IgD-negative memory B cell (primary cell): ENCODE measurements around the gene METTL26. TPM values are rescaled to one million over a fixed set of nuclear protein-coding genes. Genes with fewer than 3 reads are reported as not detected.
"Not testable (repeated sequence)": the region's sequence is repeated elsewhere in the genome, so short reads cannot be mapped to it uniquely, and the experiment has no call there.

ENCODE experiments used
- H3K27ac Mint-ChIP-seq, 3 donors: one replicate each; pipeline ENCODE4 v1.8.0; 2020 to 2022; ENCODE audit warnings: mild to moderate bottlenecking in 3 of 3, mixed read lengths in 3 of 3, moderate library complexity in 1 of 3
- H3K27me3 Mint-ChIP-seq: one replicate; pipeline ENCODE4 v1.8.0; 2021; ENCODE audit warnings: mixed read lengths
- H3K36me3 Mint-ChIP-seq: one replicate; pipeline ENCODE4 v1.8.0; 2020; ENCODE audit warnings: mild to moderate bottlenecking, mixed read lengths
- H3K4me1 Mint-ChIP-seq, 3 donors: one replicate each; pipeline ENCODE4 v1.8.0; 2020 to 2022; ENCODE audit warnings: mixed read lengths in 3 of 3, mild to moderate bottlenecking in 1 of 3
- H3K4me3 Mint-ChIP-seq, 4 donors: one replicate each; pipeline ENCODE4 v1.8.0; 2020 to 2022; ENCODE audit warnings: mild to moderate bottlenecking in 4 of 4, mixed read lengths in 4 of 4, moderate library complexity in 3 of 4
- H3K9me3 Mint-ChIP-seq, 3 donors: one replicate each; pipeline ENCODE4 v1.8.0; 2020 to 2021; ENCODE audit warnings: mixed read lengths in 3 of 3, mild to moderate bottlenecking in 1 of 3
- polyA plus RNA-seq: library from polyadenylated mRNA; unstranded; fragments of 300-500 nt; fragmentation: Illumina TruSeq; gene quantifications from one replicate; pipeline ENCODE4 v1.2.3, GENCODE V29; 2021

The METTL26 gene
- polyA plus RNA-seq, 1 donor from 2014 or later: 81.0 TPM

DNA sequence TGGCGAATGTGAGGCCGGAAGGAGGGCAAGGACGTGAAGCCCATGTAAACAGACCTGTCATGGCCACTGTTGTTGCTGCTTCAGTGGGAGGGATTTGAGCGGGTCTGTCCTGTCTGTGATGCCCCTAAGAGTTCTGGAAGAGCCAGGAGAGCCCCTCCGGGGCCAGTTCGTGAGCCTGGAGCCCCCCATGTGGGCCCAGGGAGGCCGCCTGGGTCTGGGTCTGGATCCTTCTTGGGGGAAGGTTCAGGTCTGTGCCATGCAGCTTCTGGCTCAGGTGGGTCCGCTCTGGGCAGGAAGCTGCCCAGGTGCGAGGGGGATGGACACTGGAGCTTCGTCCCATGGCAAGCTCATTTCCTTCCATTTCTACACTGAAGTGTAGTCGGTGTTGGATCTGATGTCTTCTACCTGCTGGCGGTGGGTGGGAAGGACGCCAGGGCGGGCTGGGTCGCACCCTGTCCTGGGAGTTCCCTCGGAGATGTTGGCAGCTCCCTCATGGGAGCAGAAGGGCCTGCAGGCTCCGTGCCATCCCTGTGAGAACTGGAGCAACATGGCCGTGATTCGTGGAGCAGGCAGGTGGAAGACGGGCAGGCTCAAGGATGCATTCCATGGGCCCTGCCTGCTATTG is 16.5 kb downstream of the METTL26 start:
- peaks cover 2% of the 10 kb centered on the region for H3K36me3 Mint-ChIP-seq
- H3K27ac Mint-ChIP-seq: no peak overlapping the region
- no peaks in the 10 kb centered on the region for H3K9me3 Mint-ChIP-seq
- H3K27me3 Mint-ChIP-seq: no peaks in the 10 kb centered on the region
- no peak overlapping the region for H3K4me3 Mint-ChIP-seq
- H3K4me1 Mint-ChIP-seq: peaks cover 2 to 6% (median 6%) of the 10 kb centered on the region in 3 donors

DNA sequence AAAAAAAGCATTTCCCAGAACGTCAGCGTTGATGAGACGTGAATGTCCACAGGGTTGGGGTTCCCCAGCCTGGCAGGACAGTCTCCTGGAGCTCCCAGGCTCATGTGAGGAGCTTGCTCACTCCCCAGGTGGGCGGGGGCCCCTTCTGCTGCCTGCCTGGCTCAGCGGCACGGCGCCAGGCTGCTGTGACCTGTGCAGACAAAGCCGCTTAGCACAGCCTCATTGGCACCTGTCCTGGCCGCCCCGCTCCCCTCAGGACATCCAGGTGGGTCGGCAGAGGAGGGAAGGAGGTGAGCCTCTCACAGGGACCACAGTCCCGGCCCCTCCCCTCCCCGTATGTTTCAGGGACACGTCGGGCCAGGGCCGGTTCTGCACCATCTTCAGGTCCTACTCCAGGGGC is 18.2 kb downstream of the METTL26 start:
- H3K4me1 Mint-ChIP-seq: peaks cover 2 to 6% (median 6%) of the 10 kb centered on the region in 3 donors
- no peak overlapping the region for H3K4me3 Mint-ChIP-seq
- H3K27me3 Mint-ChIP-seq: no peaks in the 10 kb centered on the region
- H3K36me3 Mint-ChIP-seq: peaks cover 2% of the 10 kb centered on the region
- H3K27ac Mint-ChIP-seq: no peak overlapping the region
- H3K9me3 Mint-ChIP-seq: peaks cover 0 to 3% (median 0%) of the 10 kb centered on the region in 3 donors

DNA sequence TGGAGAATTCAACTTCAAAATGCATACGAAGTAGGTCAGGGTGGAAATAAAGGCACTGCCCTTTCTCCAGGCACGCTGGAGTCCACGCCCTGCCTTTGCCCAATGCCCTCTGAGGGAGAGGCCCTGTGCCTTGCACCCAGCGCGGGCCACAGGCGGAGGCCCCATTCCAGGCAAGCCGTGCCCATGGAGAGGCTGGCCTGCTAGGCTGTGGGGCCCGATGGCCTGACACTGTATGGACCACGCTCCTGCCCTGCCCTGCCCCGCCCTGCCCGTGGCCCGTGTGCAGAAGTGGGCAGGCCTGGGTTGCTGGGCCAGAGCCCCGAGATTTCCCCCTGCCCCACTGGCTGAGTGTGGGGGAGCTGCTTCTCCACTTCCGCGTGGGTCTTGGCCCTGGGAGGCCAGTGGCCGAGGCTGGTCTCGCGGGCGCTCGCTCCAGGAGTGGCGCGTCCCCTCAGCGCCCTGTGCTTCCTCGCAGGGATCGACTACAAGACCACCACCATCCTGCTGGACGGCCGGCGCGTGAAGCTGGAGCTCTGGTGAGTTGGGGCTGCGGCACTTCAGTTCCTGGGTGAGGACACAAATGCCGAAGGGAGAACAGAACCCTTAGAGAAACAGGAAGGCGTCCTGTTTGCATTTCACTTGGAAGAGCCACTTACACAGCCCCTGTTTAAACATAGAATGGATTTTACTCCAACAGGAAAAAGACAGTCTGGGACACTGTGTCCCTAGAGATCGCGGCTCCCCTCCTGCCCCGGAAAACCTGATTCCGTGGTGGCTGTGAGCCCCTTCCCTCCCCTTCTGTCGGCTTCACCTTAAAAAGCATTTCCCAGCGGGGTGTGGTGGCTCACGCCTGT is 19.1 kb downstream of the METTL26 start:
- peaks cover 2 to 6% (median 6%) of the 10 kb centered on the region in 3 donors for H3K4me1 Mint-ChIP-seq
- H3K27ac Mint-ChIP-seq: no peak overlapping the region
- peaks cover 0 to 3% (median 0%) of the 10 kb centered on the region in 3 donors for H3K9me3 Mint-ChIP-seq
- H3K36me3 Mint-ChIP-seq: peaks cover 2% of the 10 kb centered on the region
- no peaks in the 10 kb centered on the region for H3K27me3 Mint-ChIP-seq
- H3K4me3 Mint-ChIP-seq: no peak overlapping the region

DNA sequence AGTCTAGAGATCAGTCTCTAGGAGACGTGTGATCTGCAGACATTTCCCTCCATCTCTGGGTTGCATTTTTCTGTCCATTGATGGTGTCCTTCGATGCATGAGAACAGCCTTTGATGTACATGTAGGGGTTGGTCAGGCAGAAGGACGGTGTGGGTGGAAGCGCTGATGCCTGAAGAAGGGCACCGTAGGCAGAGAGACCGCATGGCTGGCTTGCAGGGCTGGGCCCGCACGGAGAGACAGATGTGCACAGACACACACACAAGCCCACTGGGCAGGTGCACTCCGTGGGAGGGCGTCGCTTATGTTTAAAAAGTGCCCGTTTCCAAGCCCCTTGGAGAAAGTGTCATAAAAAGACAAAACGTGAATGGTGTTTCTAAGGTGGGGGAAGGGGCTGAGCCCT is 21.0 kb downstream of the METTL26 start:
- no peaks in the 10 kb centered on the region for H3K27me3 Mint-ChIP-seq
- peaks cover 4% of the 10 kb centered on the region for H3K36me3 Mint-ChIP-seq
- peaks cover 0 to 3% (median 0%) of the 10 kb centered on the region in 3 donors for H3K9me3 Mint-ChIP-seq
- H3K4me3 Mint-ChIP-seq: no peak overlapping the region
- peaks cover 5 to 10% (median 9%) of the 10 kb centered on the region in 3 donors for H3K4me1 Mint-ChIP-seq
- peak overlapping the region in 1 of 3 donors; percentile 46 for H3K27ac Mint-ChIP-seq

DNA sequence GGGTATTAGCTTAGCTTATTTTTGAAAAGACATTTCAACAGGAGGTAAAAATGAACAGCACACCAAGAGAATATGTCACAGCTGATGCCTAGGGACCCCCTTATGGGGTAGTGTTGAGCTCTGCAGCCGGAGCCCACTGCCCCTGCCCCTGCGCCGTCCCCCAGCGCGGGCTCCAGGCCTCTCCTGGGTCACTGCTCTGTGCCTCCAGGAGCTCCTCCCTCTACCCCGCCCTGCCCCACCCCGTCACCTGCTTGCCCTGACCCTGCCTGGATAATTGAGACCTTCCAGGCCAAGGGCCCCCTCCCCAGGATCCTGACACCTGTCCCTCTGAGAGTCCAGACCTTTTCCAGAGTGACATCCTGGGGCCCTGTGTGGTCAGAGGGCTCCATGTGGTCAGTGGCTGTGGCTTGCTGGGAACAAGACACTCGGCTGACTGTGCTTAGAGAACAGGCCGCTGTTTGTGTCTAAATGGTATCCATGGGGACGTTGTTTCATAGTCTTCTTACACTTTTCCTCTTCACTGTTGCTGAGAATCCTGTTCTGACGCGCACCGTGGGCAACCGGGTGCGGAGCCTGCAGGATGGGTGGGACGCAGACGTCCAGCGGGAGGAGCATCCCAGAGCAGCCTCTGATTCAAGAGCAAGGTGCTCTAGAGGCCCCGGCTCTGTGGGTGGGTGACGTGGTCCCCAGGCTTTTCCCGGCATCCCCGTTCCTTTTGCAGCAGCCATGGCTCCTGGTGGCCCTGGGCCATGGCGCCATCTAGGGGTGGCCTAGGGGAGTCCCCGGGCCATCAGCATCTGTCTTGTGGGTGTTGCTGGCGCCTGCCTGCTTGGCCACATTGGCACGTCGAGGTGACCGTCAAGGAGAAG is 25.4 kb downstream of the METTL26 start:
- Mint-ChIP-seq H3K36me3 (peaks cover 2% of the 10 kb centered on the region), H3K9me3 (peaks cover 0 to 3% (median 0%) of the 10 kb centered on the region in 3 donors), H3K4me3 (no peak overlapping the region), H3K4me1 (peaks cover 10 to 12% (median 10%) of the 10 kb centered on the region in 3 donors), H3K27me3 (no peaks in the 10 kb centered on the region), H3K27ac (peak overlapping the region in 2 of 3 donors; percentile 78 to 82)

DNA sequence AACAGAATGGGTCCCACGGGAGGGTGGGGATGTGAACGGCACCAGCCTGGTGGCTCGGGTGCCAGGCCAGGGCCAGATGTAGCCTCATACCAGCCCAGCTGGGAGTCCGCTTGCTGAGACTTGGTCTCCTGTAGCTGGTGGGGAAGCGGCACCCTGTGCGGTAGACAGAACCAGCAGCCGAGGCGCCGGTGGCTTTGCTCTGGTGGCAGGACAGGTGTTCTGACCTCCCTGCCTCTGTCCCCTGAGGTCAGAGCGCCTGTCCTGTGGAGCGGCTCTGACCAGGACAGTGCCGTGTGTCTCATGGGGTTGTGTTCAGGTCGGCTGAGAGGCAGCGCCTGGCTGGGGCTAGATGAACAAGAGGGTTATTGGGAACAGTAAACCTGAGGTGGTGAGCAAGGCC is 26.1 kb downstream of the METTL26 start:
- Mint-ChIP-seq H3K9me3 (peaks cover 0 to 3% (median 0%) of the 10 kb centered on the region in 3 donors), H3K27ac (peak overlapping the region in 1 of 3 donors; percentile 43), H3K27me3 (no peaks in the 10 kb centered on the region), H3K4me3 (no peak overlapping the region), H3K4me1 (peaks cover 6 to 10% (median 8%) of the 10 kb centered on the region in 3 donors), H3K36me3 (peaks cover 2% of the 10 kb centered on the region)

DNA sequence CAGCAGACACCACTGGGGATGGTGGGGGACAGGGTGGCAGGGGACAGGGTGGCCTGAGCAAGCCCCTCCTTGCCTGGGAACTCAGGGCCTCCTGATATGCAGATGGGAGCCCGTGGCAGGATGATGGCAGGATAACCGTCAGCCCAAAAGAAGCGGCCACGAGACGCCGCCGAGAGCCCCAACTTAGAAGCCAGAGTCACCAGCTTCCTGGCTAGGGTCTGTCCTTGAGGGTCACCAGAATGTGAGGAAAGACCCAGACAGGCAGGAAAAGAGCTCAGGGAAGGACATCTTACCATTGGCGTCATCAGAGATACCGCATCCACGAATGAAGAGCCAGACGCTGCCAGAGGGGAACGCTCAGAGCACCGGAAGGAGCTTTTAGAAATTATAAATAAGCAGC is 26.8 kb downstream of the METTL26 start:
- Mint-ChIP-seq H3K36me3 (peaks cover 2% of the 10 kb centered on the region), H3K9me3 (peaks cover 0 to 3% (median 0%) of the 10 kb centered on the region in 3 donors), H3K27me3 (no peaks in the 10 kb centered on the region), H3K4me1 (peaks cover 4 to 10% (median 6%) of the 10 kb centered on the region in 3 donors), H3K27ac (peak overlapping the region in 1 of 3 donors; percentile 43), H3K4me3 (peak overlapping the region in 1 of 4 donors; percentile 17)

DNA sequence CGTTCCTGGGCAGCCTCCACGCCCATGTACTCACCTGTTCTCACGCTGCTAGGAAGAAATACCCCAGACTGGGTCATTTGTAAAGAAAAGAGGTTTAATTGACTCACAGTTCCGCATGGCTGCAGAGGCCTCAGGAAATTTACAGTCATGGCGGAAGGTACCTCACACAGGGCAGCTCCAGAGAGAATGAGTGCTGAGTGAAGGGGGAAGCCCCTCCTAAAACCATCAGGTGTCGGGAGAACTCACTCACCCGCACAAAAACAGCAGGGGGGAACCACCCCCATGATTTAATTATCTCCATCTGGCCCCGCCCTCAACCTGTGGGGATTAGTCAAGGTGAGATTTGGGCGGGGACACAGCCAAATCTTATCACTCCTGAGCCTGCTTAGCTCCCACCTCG is 28.1 kb downstream of the METTL26 start:
- H3K27me3 Mint-ChIP-seq: no peaks in the 10 kb centered on the region
- H3K4me1 Mint-ChIP-seq: peaks cover 4 to 8% (median 6%) of the 10 kb centered on the region in 3 donors
- peaks cover 5% of the 10 kb centered on the region for H3K36me3 Mint-ChIP-seq
- no peak overlapping the region for H3K27ac Mint-ChIP-seq
- no peaks in the 10 kb centered on the region for H3K9me3 Mint-ChIP-seq
- H3K4me3 Mint-ChIP-seq: no peak overlapping the region

DNA sequence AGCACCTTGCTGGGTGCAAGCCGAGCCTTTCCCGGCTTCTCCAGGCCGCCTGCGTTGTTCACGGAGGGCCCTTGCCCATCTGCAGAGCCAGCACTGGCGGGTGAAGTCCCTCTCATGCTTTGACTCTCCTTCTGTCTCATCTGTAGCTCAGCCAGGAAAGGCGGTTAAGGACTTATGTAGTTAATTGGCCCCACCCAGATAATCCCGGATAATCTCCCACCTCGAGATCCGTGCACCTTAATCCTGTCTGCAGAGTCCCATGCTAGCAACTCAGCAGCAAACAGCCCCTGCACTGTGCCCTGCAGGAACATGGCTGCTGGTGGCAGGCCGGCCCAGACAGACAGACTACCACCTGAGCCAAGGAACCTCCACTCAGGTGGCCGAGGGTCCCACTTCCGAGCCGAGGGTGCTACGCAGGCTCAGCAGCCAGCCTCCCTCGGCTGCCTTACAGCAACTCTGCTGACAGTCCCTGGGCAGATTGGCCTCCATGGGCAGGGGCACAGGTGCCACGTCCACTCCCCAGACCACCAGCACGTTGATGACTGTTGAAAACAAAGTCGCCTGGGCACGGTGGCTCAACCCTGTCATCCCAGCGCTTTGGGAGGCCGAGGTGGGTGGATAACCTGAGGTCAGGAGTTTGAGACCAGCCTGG is 29.3 kb downstream of the METTL26 start:
- Mint-ChIP-seq H3K27ac (no peak overlapping the region), H3K9me3 (no peaks in the 10 kb centered on the region), H3K36me3 (peaks cover 5% of the 10 kb centered on the region), H3K4me3 (no peak overlapping the region), H3K4me1 (peaks cover 4 to 8% (median 8%) of the 10 kb centered on the region in 3 donors), H3K27me3 (no peaks in the 10 kb centered on the region)

DNA sequence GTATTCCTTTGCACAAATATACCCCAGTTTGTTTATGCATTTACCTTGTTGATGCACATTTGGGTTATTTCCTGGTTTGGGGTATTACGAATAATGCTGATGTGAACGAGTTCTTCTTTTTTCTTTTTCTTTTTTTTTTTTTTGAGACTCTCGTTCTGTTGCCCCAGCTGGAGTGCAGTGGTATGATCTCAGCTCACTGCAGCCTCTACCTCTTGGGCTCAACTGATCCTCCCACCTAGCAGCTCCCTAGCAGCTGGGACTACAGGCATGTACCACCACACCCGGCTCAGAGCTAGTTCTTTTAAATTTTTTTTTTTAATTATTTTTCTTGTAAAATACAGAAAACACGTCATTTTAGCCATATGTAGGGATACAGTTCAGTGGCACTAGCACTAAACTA is 32.2 kb downstream of the METTL26 start:
- Mint-ChIP-seq H3K4me1 (peaks cover 0 to 7% (median 3%) of the 10 kb centered on the region in 3 donors), H3K27me3 (no peaks in the 10 kb centered on the region), H3K4me3 (no peak overlapping the region), H3K27ac (no peak overlapping the region), H3K36me3 (peaks cover 3% of the 10 kb centered on the region), H3K9me3 (no peaks in the 10 kb centered on the region)

DNA sequence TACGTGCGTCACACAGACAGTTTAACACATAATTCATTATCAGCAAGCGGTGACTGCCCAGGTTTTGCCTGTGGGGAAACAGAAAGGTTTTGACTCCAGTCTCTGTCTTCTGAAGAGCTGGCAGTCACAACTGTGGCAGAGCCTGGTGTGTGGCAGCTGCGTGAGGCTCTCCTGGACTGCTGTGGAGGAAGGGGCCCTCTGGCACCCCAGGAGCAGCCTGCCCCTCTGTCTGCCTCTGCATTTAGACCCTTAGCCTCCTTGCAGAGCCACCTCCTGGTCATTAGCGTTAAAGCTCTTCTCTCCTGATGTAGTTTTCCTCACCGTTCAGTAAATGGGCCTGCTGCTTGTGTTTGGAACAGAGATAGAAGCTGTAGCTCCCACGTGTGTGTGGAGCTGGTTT is 35.3 kb downstream of the METTL26 start:
- no peaks in the 10 kb centered on the region for H3K27me3 Mint-ChIP-seq
- peaks cover 3% of the 10 kb centered on the region for H3K36me3 Mint-ChIP-seq
- no peak overlapping the region for H3K4me3 Mint-ChIP-seq
- no peak overlapping the region for H3K27ac Mint-ChIP-seq
- H3K9me3 Mint-ChIP-seq: no peaks in the 10 kb centered on the region
- H3K4me1 Mint-ChIP-seq: peaks cover 0 to 7% (median 6%) of the 10 kb centered on the region in 3 donors

DNA sequence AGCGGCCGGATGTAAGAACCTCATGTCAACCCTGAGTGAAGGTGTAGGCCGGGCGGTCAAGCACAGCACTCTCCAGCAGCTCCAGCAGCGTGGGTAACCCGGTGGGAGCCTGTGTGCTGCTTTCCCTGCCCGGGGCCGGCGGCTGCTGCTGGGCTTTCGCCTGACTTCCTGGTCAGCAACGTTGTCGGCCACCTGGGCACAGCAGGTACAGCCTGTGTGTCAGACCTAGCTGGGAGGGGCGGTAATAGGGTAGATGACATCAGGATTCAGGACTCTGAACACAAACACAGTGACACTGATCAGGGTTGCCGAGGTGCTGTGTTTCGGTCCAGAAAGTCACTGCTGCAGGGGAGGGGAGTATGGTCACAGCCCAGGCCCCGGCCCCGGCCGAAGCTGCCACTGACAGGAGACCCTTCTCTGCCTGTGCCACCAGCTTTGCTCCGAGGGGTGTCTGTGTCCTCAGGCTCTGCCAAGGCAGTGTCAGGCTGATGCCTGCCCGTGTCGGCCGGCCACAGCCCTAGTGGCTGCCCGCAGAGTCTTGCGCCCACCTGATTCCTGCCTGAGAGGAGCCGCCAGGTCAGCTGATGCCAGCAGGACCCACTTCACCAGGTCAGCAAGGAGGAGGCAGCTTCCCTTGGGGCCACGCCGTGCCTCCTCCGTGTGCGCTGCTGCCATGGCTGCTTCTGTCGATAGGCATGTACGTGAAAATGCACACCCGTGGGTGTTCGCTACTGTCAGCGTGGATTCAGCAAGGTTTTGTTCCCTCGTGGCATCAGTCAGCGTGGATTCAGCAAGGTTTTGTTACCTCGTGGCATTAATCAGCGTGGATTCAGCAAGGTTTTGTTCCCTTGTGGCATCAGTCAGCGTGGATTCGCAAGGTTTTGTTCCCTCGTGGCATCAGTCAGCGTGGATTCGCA is 37.0 kb downstream of the METTL26 start:
- H3K4me1 Mint-ChIP-seq: peaks cover 0 to 9% (median 7%) of the 10 kb centered on the region in 3 donors
- H3K27ac Mint-ChIP-seq: peak overlapping the region in 1 of 3 donors; percentile 35
- no peaks in the 10 kb centered on the region for H3K9me3 Mint-ChIP-seq
- H3K36me3 Mint-ChIP-seq: peaks cover 3% of the 10 kb centered on the region
- no peaks in the 10 kb centered on the region for H3K27me3 Mint-ChIP-seq
- H3K4me3 Mint-ChIP-seq: no peak overlapping the region

DNA sequence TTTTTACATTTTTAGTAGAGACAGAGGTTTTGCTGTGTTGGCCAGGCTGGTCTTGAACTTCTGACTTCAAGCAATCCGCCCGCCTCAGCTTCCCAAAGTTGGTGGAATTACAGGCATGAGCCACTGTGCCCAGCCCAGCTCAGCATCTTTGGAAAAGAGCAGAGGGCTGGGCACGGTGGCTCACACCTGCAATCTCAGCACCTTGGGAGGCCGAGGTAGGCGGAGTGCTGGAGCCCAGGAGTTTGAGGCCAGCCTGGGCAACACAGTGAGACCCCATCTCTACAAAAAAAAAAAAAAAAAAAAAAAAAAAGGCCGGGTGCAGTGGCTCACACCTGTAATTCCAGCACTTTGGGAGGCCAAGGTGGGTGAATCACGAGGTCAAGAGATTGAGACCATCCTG is 38.5 kb downstream of the METTL26 start:
- not testable (repeated sequence) for H3K4me3 Mint-ChIP-seq, H3K9me3 Mint-ChIP-seq, H3K27ac Mint-ChIP-seq, H3K36me3 Mint-ChIP-seq, H3K27me3 Mint-ChIP-seq
- peaks cover 5 to 16% (median 12%) of the 10 kb centered on the region in 3 donors for H3K4me1 Mint-ChIP-seq

DNA sequence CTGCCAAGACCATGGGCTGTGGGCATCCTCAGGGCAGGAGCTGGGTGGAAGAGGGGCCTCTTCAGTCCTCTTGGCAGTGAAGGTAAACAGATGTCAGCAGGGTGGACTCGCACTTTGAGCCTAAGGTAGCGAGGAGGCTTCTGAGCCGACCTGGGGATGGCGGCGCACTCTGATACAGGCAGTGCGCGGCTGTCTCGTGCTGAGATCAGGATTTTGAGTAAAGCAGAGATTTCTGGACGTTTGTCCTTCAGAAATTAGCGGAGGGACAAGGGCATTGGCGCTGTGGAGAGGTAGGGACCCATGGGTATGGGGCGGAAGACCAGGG is 39.4 kb downstream of the METTL26 start:
- no peak overlapping the region for H3K4me3 Mint-ChIP-seq
- H3K4me1 Mint-ChIP-seq: peaks cover 5 to 21% (median 12%) of the 10 kb centered on the region in 3 donors
- no peaks in the 10 kb centered on the region for H3K27me3 Mint-ChIP-seq
- H3K27ac Mint-ChIP-seq: peak overlapping the region in 1 of 3 donors; percentile 82
- H3K36me3 Mint-ChIP-seq: no peaks in the 10 kb centered on the region
- no peaks in the 10 kb centered on the region for H3K9me3 Mint-ChIP-seq
